NB4 (cell line): Measurements from ENCODE around the gene ZBTB34.
"Not testable (repeated sequence)": the region's sequence is repeated elsewhere in the genome, so short reads cannot be mapped to it uniquely, and the experiment has no call there.

Source experiments
- MAX ChIP-seq: IDR thresholded peaks from 2 replicates; pipeline ENCODE4 v1.6.1; 2011; ENCODE audit warnings: low read depth, low read length
- TF ChIP-seq, protein P1 (sequence below): IDR thresholded peaks from one replicate; pipeline ENCODE4 v1.5.1; 2012; ENCODE audit warnings: low read depth, low read length

- TF ChIP-seq MAX: not testable (repeated sequence)
- TF ChIP-seq, protein P1, sequence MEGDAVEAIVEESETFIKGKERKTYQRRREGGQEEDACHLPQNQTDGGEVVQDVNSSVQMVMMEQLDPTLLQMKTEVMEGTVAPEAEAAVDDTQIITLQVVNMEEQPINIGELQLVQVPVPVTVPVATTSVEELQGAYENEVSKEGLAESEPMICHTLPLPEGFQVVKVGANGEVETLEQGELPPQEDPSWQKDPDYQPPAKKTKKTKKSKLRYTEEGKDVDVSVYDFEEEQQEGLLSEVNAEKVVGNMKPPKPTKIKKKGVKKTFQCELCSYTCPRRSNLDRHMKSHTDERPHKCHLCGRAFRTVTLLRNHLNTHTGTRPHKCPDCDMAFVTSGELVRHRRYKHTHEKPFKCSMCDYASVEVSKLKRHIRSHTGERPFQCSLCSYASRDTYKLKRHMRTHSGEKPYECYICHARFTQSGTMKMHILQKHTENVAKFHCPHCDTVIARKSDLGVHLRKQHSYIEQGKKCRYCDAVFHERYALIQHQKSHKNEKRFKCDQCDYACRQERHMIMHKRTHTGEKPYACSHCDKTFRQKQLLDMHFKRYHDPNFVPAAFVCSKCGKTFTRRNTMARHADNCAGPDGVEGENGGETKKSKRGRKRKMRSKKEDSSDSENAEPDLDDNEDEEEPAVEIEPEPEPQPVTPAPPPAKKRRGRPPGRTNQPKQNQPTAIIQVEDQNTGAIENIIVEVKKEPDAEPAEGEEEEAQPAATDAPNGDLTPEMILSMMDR: not testable (repeated sequence)
Observed at GRCh38 chr9:126824052-126824451, 36.4 kb upstream of the ZBTB34 start.
